ENCODE results near the gene MYO9B. TPM values are rescaled to one million over a fixed set of nuclear protein-coding genes. Genes with fewer than 3 reads are reported as not detected.
A peak's percentile ranks its signal among the peaks of the same experiment; 100 is the strongest.

The MYO9B gene
- total RNA-seq, 4 donors from 2014 or later: 102 to 246 (median 151) TPM

DNA sequence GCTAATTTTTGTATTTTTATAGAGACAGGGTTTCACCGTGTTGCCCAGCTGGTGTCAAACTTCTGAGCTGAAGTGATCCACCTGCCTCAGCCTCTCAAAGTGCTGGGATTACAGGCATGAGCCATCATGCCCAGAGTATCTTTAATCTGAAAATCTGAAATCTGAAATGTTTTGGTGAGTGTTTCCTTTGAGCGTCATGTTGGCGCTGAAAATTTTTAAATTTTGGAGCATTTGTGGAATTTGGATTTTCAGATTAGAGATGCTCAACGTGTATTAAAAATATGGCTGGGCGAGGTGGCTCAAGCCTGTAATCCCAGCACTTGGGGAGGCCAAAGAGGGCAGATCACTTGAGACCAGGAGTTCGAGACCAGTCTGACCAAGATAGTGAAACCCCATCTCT is 43.8 kb upstream of the MYO9B start:
- intact Hi-C loops (cut with DNase I; ENCODE audit: low total_unique reads): no loop called here
- TF ChIP-seq POLR2A (IDR thresholded peaks at IDR 0.05) (no peak), EP300 (IDR thresholded peaks at IDR 0.05; ENCODE audit: low read depth) (no peak), POLR2AphosphoS5 (IDR thresholded peaks at IDR 0.05) (no peak)
- TF ChIP-seq, protein P1, sequence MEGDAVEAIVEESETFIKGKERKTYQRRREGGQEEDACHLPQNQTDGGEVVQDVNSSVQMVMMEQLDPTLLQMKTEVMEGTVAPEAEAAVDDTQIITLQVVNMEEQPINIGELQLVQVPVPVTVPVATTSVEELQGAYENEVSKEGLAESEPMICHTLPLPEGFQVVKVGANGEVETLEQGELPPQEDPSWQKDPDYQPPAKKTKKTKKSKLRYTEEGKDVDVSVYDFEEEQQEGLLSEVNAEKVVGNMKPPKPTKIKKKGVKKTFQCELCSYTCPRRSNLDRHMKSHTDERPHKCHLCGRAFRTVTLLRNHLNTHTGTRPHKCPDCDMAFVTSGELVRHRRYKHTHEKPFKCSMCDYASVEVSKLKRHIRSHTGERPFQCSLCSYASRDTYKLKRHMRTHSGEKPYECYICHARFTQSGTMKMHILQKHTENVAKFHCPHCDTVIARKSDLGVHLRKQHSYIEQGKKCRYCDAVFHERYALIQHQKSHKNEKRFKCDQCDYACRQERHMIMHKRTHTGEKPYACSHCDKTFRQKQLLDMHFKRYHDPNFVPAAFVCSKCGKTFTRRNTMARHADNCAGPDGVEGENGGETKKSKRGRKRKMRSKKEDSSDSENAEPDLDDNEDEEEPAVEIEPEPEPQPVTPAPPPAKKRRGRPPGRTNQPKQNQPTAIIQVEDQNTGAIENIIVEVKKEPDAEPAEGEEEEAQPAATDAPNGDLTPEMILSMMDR (IDR thresholded peaks at IDR 0.05): no peak
- Histone ChIP-seq H3K36me3 (no peaks in the 10 kb centered on the region), H3K27me3 (peaks cover 29% of the 10 kb centered on the region), H3K4me3 (no peak overlapping the region), H3K9me3 (no peaks in the 10 kb centered on the region), H3K27ac (no peak overlapping the region), H3K4me1 (peaks cover 0 to 5% (median 0%) of the 10 kb centered on the region in 4 donors)
- WGBS, 2 donors (ENCODE audit: low coverage in 1 of 2): 89 to 93% methylated on average over 4 to 6 of the region's 6 CpGs
- no peak for DNase-seq
- in situ Hi-C loops (cut with MboI; ENCODE audit: low pct_ligation_motif_present in 1 of 4, low pct_unique_long_range_greater_than_20kb in 1 of 4, low sequenced_read_pairs in 3 of 4): loop anchor here in 1 of 4 donors (25.0 kb wide), 1 partner anchor 269 kb away; no protein-coding TSS in a partner anchor

DNA sequence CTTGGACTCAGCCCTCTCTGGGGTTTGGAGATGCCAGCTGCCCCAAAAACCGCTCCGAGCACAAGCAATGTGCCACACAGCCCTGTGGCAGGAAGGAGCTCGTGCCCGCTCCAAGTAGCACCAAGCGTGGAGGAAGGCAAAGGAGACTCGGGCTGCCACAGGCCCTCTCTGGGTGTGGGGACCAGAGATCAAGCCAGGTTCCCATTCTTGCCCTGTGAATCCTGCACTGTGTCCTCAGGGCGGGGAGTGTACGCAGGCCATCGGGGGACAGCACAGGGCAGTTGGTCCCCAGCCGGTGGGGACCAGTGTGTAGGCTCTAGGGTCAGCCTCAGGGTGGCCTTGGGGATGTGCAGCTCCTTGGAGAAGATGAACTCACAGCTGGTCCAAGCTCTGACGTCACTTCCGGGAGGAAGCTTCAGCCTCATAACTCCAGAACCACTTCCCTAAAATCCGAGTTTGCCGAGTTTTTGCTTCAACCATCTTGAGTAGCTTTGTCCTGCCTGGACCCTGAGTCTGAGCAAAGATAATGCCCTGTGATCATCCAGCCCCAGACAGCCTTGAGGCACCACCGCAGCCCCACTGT is 39.6 kb upstream of the MYO9B start:
- intact Hi-C loops (cut with DNase I; ENCODE audit: low total_unique reads): no loop called here
- Histone ChIP-seq H3K27ac (no peak overlapping the region), H3K4me3 (no peak overlapping the region), H3K9me3 (no peaks in the 10 kb centered on the region), H3K27me3 (no peaks in the 10 kb centered on the region), H3K4me1 (no peaks in the 10 kb centered on the region), H3K36me3 (no peaks in the 10 kb centered on the region)
- no peak for TF ChIP-seq POLR2AphosphoS5 (IDR thresholded peaks at IDR 0.05)
- TF ChIP-seq EP300 (IDR thresholded peaks at IDR 0.05; ENCODE audit: low read depth): no peak
- TF ChIP-seq, protein P1 (IDR thresholded peaks at IDR 0.05): no peak
- no peak for TF ChIP-seq POLR2A (IDR thresholded peaks at IDR 0.05)
- peak; percentile 26 for DNase-seq
- 82 to 85% methylated on average over 4 to 15 of the region's 15 CpGs for WGBS, 2 donors (ENCODE audit: low coverage in 1 of 2)
- in situ Hi-C loops (cut with MboI; ENCODE audit: low pct_ligation_motif_present in 1 of 4, low pct_unique_long_range_greater_than_20kb in 1 of 4, low sequenced_read_pairs in 3 of 4): loop anchor here in 1 of 4 donors (25.0 kb wide), 1 partner anchor 274 kb away; no protein-coding TSS in a partner anchor

DNA sequence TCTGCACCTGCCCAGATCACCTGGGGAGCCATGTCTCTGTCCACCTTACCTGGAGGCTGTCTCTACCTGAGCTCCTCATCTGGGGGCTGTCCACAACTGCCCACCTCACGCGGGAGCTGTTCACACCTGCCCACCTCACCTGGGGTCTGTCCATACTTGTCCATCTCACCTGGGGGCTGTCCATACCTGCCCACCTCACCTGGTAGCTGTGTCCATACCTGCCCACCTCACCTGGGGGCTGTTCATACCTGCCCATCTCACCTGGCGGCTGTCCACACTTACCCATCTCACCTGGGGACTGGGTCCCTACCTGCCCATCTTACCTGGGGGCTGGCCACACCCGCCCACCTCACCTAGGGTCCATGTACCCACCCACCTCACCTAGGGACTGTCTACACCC is 38.9 kb upstream of the MYO9B start:
- intact Hi-C loops (cut with DNase I; ENCODE audit: low total_unique reads) (no loop called here), in situ Hi-C loops (cut with MboI; ENCODE audit: low pct_ligation_motif_present in 1 of 4, low pct_unique_long_range_greater_than_20kb in 1 of 4, low sequenced_read_pairs in 3 of 4) (loop anchor here in 1 of 4 donors (25.0 kb wide), 1 partner anchor 274 kb away; no protein-coding TSS in a partner anchor)
- Histone ChIP-seq H3K27me3 (no peaks in the 10 kb centered on the region), H3K4me3 (no peak overlapping the region), H3K27ac (no peak overlapping the region), H3K9me3 (no peaks in the 10 kb centered on the region), H3K4me1 (peaks cover 0 to 2% (median under 1%) of the 10 kb centered on the region in 4 donors), H3K36me3 (no peaks in the 10 kb centered on the region)
- 86% methylated on average over 3 of the region's 4 CpGs; no CpG with 5 or more reads in 1 of the 2 donors for WGBS, 2 donors (ENCODE audit: low coverage in 1 of 2)
- TF ChIP-seq, protein P1 (IDR thresholded peaks at IDR 0.05): no peak
- TF ChIP-seq POLR2AphosphoS5 (IDR thresholded peaks at IDR 0.05): no peak
- TF ChIP-seq POLR2A (IDR thresholded peaks at IDR 0.05): no peak
- TF ChIP-seq EP300 (IDR thresholded peaks at IDR 0.05; ENCODE audit: low read depth): no peak
- DNase-seq: no peak

DNA sequence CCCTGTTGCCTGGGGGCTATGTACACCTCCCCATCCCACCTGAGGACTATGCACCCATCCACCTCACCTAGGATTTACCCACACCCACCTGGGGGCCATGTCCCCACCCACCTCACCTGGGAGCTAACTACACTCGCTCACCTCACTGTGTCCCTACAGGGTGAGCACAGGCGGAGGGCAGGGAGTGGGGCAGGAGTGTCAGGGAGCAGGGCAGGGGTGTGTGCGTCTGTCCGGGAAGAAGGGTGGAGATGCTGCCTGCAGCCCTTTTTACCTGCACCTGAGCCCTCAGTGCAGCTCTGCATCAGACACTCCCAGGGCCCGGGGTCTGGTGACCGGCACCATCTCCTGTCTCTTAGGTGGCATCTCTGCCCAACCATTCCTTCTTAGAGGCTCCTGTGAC is 38.4 kb upstream of the MYO9B start:
- DNase-seq: no peak
- in situ Hi-C loops (cut with MboI; ENCODE audit: low pct_ligation_motif_present in 1 of 4, low pct_unique_long_range_greater_than_20kb in 1 of 4, low sequenced_read_pairs in 3 of 4): loop anchor here in 1 of 4 donors (25.0 kb wide), 1 partner anchor 275 kb away; no protein-coding TSS in a partner anchor
- intact Hi-C loops (cut with DNase I; ENCODE audit: low total_unique reads): no loop called here

More for the DNA sequence above, 38.4 kb upstream of the MYO9B start:
- Histone ChIP-seq H3K4me3 (no peak overlapping the region), H3K27ac (no peak overlapping the region), H3K9me3 (no peaks in the 10 kb centered on the region), H3K36me3 (no peaks in the 10 kb centered on the region), H3K4me1 (peaks cover 0 to 7% (median 4%) of the 10 kb centered on the region in 4 donors), H3K27me3 (no peaks in the 10 kb centered on the region)
- WGBS, 2 donors (ENCODE audit: low coverage in 1 of 2): 96% methylated on average over 6 of the region's 6 CpGs; no CpG with 5 or more reads in 1 of the 2 donors
- TF ChIP-seq POLR2A (IDR thresholded peaks at IDR 0.05) (no peak), EP300 (IDR thresholded peaks at IDR 0.05; ENCODE audit: low read depth) (no peak), POLR2AphosphoS5 (IDR thresholded peaks at IDR 0.05) (no peak)
- TF ChIP-seq, protein P1 (IDR thresholded peaks at IDR 0.05): no peak
